GM12878 (cell line): Measurements from ENCODE around the gene CNNM1. TPM values are rescaled to one million over a fixed set of nuclear protein-coding genes. Genes with fewer than 3 reads are reported as not detected.

Experiments
- ATAC-seq: fragments of 200-7000 bp; cut with Tn5 transposase; 3 replicates; pipeline ENCODE4 v1.9.1; 2020; ENCODE audit warnings: mild to moderate bottlenecking, moderate library complexity
- BruUV-seq: library from RNA; stranded (reverse); fragments of 400-500 nt; replicated peaks from 2 replicates; lab custom pipeline; 2021; lab: Mats Ljungman, UMichigan
- CTCF ChIA-PET: fragments of 300-600 bp; sonication (Branson Sonifier 250); formaldehyde crosslinking; extraction: SDS; loops from one replicate; lab custom pipeline; 2021; ENCODE audit warnings: inconsistent platforms; lab: Yijun Ruan, JAX
- POLR2A ChIA-PET: fragments of 350-600 bp; formaldehyde crosslinking; extraction: SDS; loops from one replicate; lab custom pipeline; 2021; ENCODE audit warnings: inconsistent platforms; lab: Charles Lee
- RAD21 ChIA-PET: fragments of 300-600 bp; sonication (Branson Sonifier 250); formaldehyde crosslinking; loops from one replicate; lab custom pipeline; 2023; ENCODE audit warnings: antibody characterized with exemption; ENCODE audit not compliant: unreplicated experiment; lab: Charles Lee
- SMC1A ChIA-PET: fragments of 300-600 bp; sonication (Branson Sonifier 250); formaldehyde crosslinking; loops from one replicate; lab custom pipeline; 2023; ENCODE audit not compliant: unreplicated experiment, uncharacterized antibody; lab: Charles Lee
- DNase-seq: peaks from one replicate; pipeline ENCODE4 v3.0.0-alpha.2; 2011; ENCODE audit warnings: low read depth, low spot score
- FAIRE-seq: peaks from 3 replicates; lab custom pipeline; 2011; peaks lifted over from hg19 to GRCh38; lab: Jason Lieb, UNC
- H2AFZ ChIP-seq: 2 replicates; pipeline ENCODE4 v1.6.0; 2011; ENCODE audit warnings: low read depth, low read length, control low read depth; ENCODE audit not compliant: control insufficient read depth
- H3K27ac ChIP-seq: 2 replicates; pipeline ENCODE4 v1.5.1; 2011; ENCODE audit warnings: control low read depth; ENCODE audit not compliant: control insufficient read depth, insufficient read depth
- H3K27me3 ChIP-seq, 2 experiments: replicated peaks in 1 of 2; 2 replicates each; pipeline versions ENCODE4 v1.6.0 to v1.6.1; 2011; ENCODE audit warnings: low read length in 1 of 2; ENCODE audit not compliant: control insufficient read depth in 2 of 2, insufficient read depth in 2 of 2
- H3K36me3 ChIP-seq, 2 experiments: 2 replicates each; pipeline ENCODE4 v1.5.1; 2011; ENCODE audit warnings: low read length in 1 of 2; ENCODE audit not compliant: control insufficient read depth in 2 of 2, insufficient read depth in 2 of 2
- H3K4me1 ChIP-seq: 2 replicates; pipeline ENCODE4 v1.6.1; 2011; ENCODE audit warnings: mild to moderate bottlenecking, low read length, moderate library complexity, mixed read lengths; ENCODE audit not compliant: control insufficient read depth, insufficient read depth
- H3K4me2 ChIP-seq: 2 replicates; pipeline ENCODE4 v1.6.0; 2011; ENCODE audit warnings: control low read depth; ENCODE audit not compliant: control insufficient read depth, insufficient read depth
- H3K4me3 ChIP-seq: fragments of 200-600 bp; sonication (generic); 2 replicates; pipeline ENCODE4 v1.5.1; 2016
- H3K79me2 ChIP-seq: 2 replicates; pipeline ENCODE4 v1.6.0; 2011; ENCODE audit warnings: low read length; ENCODE audit not compliant: control insufficient read depth, insufficient read depth
- H3K9ac ChIP-seq: 2 replicates; pipeline ENCODE4 v1.8.0; 2011; ENCODE audit warnings: low read length, control low read depth, mixed read lengths; ENCODE audit not compliant: control insufficient read depth, insufficient read depth
- H3K9me3 ChIP-seq: replicated peaks from 3 replicates; pipeline ENCODE4 v1.5.1; 2011; ENCODE audit warnings: mild to moderate bottlenecking, low read length; ENCODE audit not compliant: control insufficient read depth, insufficient read depth
- H4K20me1 ChIP-seq: 2 replicates; pipeline ENCODE4 v1.6.0; 2011; ENCODE audit not compliant: control insufficient read depth, insufficient read depth
- BHLHE40 ChIP-seq, 2 experiments: fragments of 450-650 bp in 1 of 2; IDR thresholded peaks; 2 replicates each; pipeline ENCODE4 v1.6.1; 2011 to 2017; ENCODE audit warnings: low read depth in 2 of 2, borderline replicate concordance in 1 of 2, improper control_type of control experiment in 1 of 2, low read length in 1 of 2, mild to moderate bottlenecking in 1 of 2
- EED ChIP-seq: sonication (generic); IDR thresholded peaks from 2 replicates; pipeline ENCODE4 v1.6.1; 2016; ENCODE audit warnings: antibody characterized with exemption, low read depth
- IKZF2 ChIP-seq, 2 experiments: fragments of 450-650 bp; IDR thresholded peaks; 2 replicates each; pipeline ENCODE4 v1.6.1; 2017; ENCODE audit warnings: mild to moderate bottlenecking in 2 of 2, moderate library complexity in 2 of 2
- MTA2 ChIP-seq: fragments of 450-650 bp; IDR thresholded peaks from 2 replicates; pipeline ENCODE4 v1.6.1; 2016; ENCODE audit warnings: low read depth, mild to moderate bottlenecking, moderate library complexity
- NFIC ChIP-seq: IDR thresholded peaks from 2 replicates; pipeline ENCODE4 v1.6.1; 2012; ENCODE audit warnings: low read depth, mild to moderate bottlenecking, inconsistent platforms, low read length, moderate library complexity
- RAD21 ChIP-seq: IDR thresholded peaks from 2 replicates; pipeline ENCODE4 v1.6.1; 2011; ENCODE audit warnings: mild to moderate bottlenecking, low read depth, low read length, moderate library complexity; ENCODE audit not compliant: insufficient read depth
- RBBP5 ChIP-seq: fragments of 200-600 bp; sonication (generic); conservative IDR thresholded peaks from 2 replicates; pipeline ENCODE4 v1.6.1; 2016
- RUNX3 ChIP-seq: IDR thresholded peaks from 2 replicates; pipeline ENCODE4 v1.6.1; 2012; ENCODE audit warnings: low read length, inconsistent platforms
- SKIL ChIP-seq: fragments of 450-650 bp; IDR thresholded peaks from 2 replicates; pipeline ENCODE4 v1.6.1; 2017; ENCODE audit warnings: mild to moderate bottlenecking, low read depth, inconsistent platforms; ENCODE audit not compliant: poor library complexity, severe bottlenecking
- TCF12 ChIP-seq: IDR thresholded peaks from 2 replicates; pipeline ENCODE4 v1.6.1; 2011; ENCODE audit warnings: low read depth, mild to moderate bottlenecking, low read length
- ZNF24 ChIP-seq: fragments of 450-650 bp; IDR thresholded peaks from 2 replicates; pipeline ENCODE4 v1.6.1; 2017; ENCODE audit warnings: antibody characterized with exemption, mild to moderate bottlenecking
- WGBS: methylation state at CpG from one replicate; pipeline ENCODE4 v1.1.6; 2016; ENCODE audit warnings: low lambda C conversion rate; ENCODE audit not compliant: insufficient replicate concordance, insufficient coverage; ENCODE audit errors: missing lambda C conversion rate; 5-methylcytosine and 5-hydroxymethylcytosine counted together
- in situ Hi-C: fragments of 300-500 bp; cut with MboI; formaldehyde crosslinking; loops from 9 replicates; pipeline ENCODE4 v1.14.3; 2018; ENCODE audit warnings: mixed read lengths
- intact Hi-C: fragments of 100-400 bp; cut with micrococcal nuclease; formaldehyde crosslinking; loops from one replicate; pipeline ENCODE4 v1.14.2; 2022; ENCODE audit not compliant: unreplicated experiment
- polyA plus RNA-seq, 11 experiments: library from polyadenylated mRNA; depleted of rRNA in 4 of 11; unstranded in 6 of 11; stranded (reverse) in 5 of 11; fragments of >200 nt; fragmentation: Nextera tagmentation in 4 of 11; fragmentation: Illumina TruSeq in 1 of 11; extraction: Ambion mirVana in 4 of 11; extraction: Trizol in 1 of 11; gene quantifications; 1 replicate in 1 of 11; 2 replicates in 10 of 11; pipeline versions ENCODE4 v1.2.1 to v1.2.3, GENCODE V29; 2011 to 2016; ENCODE audit warnings: inconsistent platforms in 2 of 11, missing spikeins in 2 of 11, low read depth in 1 of 11
- total RNA-seq, 4 experiments: library from RNA; depleted of rRNA in 3 of 4; stranded (reverse); fragments of >200 nt in 3 of 4; fragmentation: Illumina TruSeq in 1 of 4; extraction: Trizol in 1 of 4; gene quantifications; 2 replicates each; pipeline versions ENCODE4 v1.2.1 to v1.2.3, GENCODE V29; 2013 to 2021
- TF ChIP-seq, protein P1 (sequence below), 3 experiments: IDR thresholded peaks in 2 of 3; conservative IDR thresholded peaks in 1 of 3; 2 replicates each; pipeline ENCODE4 v1.5.1; 2011; ENCODE audit warnings: low read depth in 3 of 3, low read length in 3 of 3, mild to moderate bottlenecking in 3 of 3, control low read depth in 2 of 3, moderate library complexity in 2 of 3, inconsistent platforms in 1 of 3, mixed read lengths in 1 of 3; ENCODE audit not compliant: control insufficient read depth in 2 of 3, insufficient read depth in 1 of 3; ENCODE audit errors: extremely low read depth in 1 of 3

CNNM1 gene
- total and polyA plus RNA-seq, 10 of the 15 experiments (the other 5 are each of a cell fraction or from before 2014, with no cell fraction given), result 0.01 TPM; not detected in 9

DNA sequence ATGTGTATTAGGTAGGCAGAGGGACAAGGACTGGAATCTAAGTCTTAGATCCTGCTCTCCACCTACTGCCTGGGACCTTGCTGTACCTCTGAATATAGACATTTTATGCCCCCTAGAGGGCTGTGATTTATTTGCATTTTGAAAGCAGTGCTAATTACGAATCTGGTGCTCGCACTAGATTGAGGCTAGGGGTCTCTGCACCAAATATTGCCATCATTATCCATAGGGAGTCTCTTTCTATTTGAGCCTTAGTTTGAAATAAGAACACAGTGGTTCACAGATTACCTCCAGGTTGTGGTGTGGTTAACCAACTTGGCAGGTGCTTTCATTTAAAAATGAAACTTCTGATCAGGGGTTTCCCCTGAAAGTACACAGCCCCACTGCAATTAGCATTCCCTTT, 41.8 kb downstream of the CNNM1 start:
- in situ Hi-C loops, result no loop called here
- CTCF ChIA-PET, result interaction anchor here (0.9 kb wide), 1 partner anchor 12 kb away, joined by 3 read pairs; no protein-coding TSS in a partner anchor
- no peak for FAIRE-seq

More for the DNA sequence above, 41.8 kb downstream of the CNNM1 start:
- no peak overlapping the region for H3K4me3 ChIP-seq
- no peak overlapping the region; the same call in 1 of the 2 replicates for H3K4me2 ChIP-seq
- H3K36me3 ChIP-seq, result no peaks in the 10 kb centered on the region
- H2AFZ ChIP-seq, result no peak overlapping the region
- DNase-seq (no peak), ATAC-seq (peak; percentile 90)
- POLR2A ChIA-PET, result no interaction called here
- 0% methylated on average over 2 of the region's 2 CpGs for WGBS
- TF ChIP-seq ZNF24, result no peak
- 0 out of 2 replicates have a peak, but pooled peaks have one; percentile 41 for TF ChIP-seq NFIC
- TF ChIP-seq BHLHE40 (IDR thresholded peaks at IDR 0.05; ENCODE audit: borderline replicate concordance in 1 of 2, low read depth in 2 of 2, low read length in 1 of 2), result peak; percentile 86 to 89
- TF ChIP-seq EED, result 0 out of 2 replicates have a peak, but pooled peaks have one; percentile 16
- TF ChIP-seq RUNX3, result peak; percentile 86
- TF ChIP-seq SKIL, result no peak
- peak; percentile 51 to 67; a peak in 3 of 4 replicates for TF ChIP-seq IKZF2 (IDR thresholded peaks at IDR 0.05)
- TF ChIP-seq TCF12, result peak; percentile 61; the same call in 1 of the 2 replicates
- TF ChIP-seq, protein P1, sequence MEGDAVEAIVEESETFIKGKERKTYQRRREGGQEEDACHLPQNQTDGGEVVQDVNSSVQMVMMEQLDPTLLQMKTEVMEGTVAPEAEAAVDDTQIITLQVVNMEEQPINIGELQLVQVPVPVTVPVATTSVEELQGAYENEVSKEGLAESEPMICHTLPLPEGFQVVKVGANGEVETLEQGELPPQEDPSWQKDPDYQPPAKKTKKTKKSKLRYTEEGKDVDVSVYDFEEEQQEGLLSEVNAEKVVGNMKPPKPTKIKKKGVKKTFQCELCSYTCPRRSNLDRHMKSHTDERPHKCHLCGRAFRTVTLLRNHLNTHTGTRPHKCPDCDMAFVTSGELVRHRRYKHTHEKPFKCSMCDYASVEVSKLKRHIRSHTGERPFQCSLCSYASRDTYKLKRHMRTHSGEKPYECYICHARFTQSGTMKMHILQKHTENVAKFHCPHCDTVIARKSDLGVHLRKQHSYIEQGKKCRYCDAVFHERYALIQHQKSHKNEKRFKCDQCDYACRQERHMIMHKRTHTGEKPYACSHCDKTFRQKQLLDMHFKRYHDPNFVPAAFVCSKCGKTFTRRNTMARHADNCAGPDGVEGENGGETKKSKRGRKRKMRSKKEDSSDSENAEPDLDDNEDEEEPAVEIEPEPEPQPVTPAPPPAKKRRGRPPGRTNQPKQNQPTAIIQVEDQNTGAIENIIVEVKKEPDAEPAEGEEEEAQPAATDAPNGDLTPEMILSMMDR (IDR thresholded peaks at IDR 0.05 in 2 of 3, conservative IDR thresholded peaks at IDR 0.05 in 1 of 3; ENCODE audit: control insufficient read depth in 2 of 3, extremely low read depth in 1 of 3, insufficient read depth in 1 of 3, low read depth in 3 of 3, low read length in 3 of 3), result peak in 2 of 3 experiments; percentile 8 to 48; a peak in 3 of 6 replicates
- peak; percentile 62 for TF ChIP-seq MTA2
- peak; percentile 13; the same call in 1 of the 2 replicates for TF ChIP-seq RAD21
- no peak for TF ChIP-seq RBBP5
- no peak overlapping the region for H3K9ac ChIP-seq
- H3K4me1 ChIP-seq, result no peaks in the 10 kb centered on the region
- peaks cover 0 to 13% of the 10 kb centered on the region in 2 experiments; a peak in 2 of 4 replicates for H3K27me3 ChIP-seq
- H4K20me1 ChIP-seq, result peaks cover 4% of the 10 kb centered on the region
- no TSS peak for BruUV-seq
- SMC1A ChIA-PET, result no interaction called here
- H3K9me3 ChIP-seq, result no peaks in the 10 kb centered on the region
- RAD21 ChIA-PET, result no interaction called here
- intact Hi-C loops, result no loop called here
- no peak overlapping the region for H3K27ac ChIP-seq
- H3K79me2 ChIP-seq, result no peaks in the 10 kb centered on the region
